ENCODE measurements around the gene USP3. TPM values are rescaled to one million over a fixed set of nuclear protein-coding genes. Genes with fewer than 3 reads are reported as not detected.

Gene USP3
- total and polyA plus RNA-seq, 2 experiments from 2014 or later = 15.4 to 21.0 TPM

DNA sequence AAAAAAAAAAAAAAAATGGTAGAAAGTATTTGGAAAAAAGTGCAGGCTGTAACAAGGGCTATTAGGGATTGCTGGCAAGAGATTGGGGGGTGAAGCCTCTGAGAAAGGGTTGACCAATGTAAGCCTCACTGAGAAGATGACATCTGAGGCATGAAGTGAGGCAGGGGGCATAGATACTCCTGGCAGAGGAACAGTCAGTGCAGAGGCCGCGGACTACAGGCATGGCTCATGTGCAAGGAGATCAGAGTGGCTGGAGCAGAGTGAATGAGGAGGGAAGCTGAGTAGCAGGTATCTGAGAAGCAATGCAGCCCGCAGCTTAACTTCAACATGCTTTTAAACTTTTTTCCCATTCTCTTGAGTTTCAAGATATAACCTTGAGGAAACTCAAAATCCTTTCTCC is 98.2 kb downstream of the USP3 start:
- in situ Hi-C loops (cut with MboI) = no loop called here
- Histone ChIP-seq H3K27ac (no peak overlapping the region), H3K4me1 (ENCODE audit: insufficient read depth) (peaks cover 11% of the 10 kb centered on the region), H3F3A (ENCODE audit: insufficient read depth) (peaks cover 5% of the 10 kb centered on the region; the same call in 1 of the 2 replicates), H4K20me1 (ENCODE audit: insufficient read depth) (no peaks in the 10 kb centered on the region), H2AFZ (no peak overlapping the region), H3K4me2 (ENCODE audit: unreplicated experiment) (no peak overlapping the region), H3K9me3 (ENCODE audit: low read depth) (no peaks in the 10 kb centered on the region), H3K9me2 (ENCODE audit: insufficient read depth) (no peaks in the 10 kb centered on the region), H3K27me3 (replicated peaks; ENCODE audit: insufficient read depth) (no peaks in the 10 kb centered on the region), H3K4me3 (no peak overlapping the region), H3K9ac (no peak overlapping the region), H3K36me3 (ENCODE audit: low read depth) (no peaks in the 10 kb centered on the region), H3K79me2 (ENCODE audit: insufficient read depth) (no peaks in the 10 kb centered on the region)
- WGBS, 2 experiments (ENCODE audit: low coverage in 1 of 2, low lambda C conversion rate in 2 of 2, missing lambda C conversion rate in 2 of 2) = 54 to 58% methylated on average over 3 of the region's 3 CpGs
- TF ChIP-seq EZH2 (IDR thresholded peaks at IDR 0.05; ENCODE audit: insufficient read depth, poor library complexity, severe bottlenecking) (no peak), EZH2phosphoT487 (IDR thresholded peaks at IDR 0.05; ENCODE audit: insufficient read depth, low read depth) (no peak)
- DNase-seq = no peak

GRCh38 chr15:63603516-63603915 is 99.1 kb downstream of the USP3 start:
- in situ Hi-C loops (cut with MboI) = no loop called here
- peaks cover 4% of the 10 kb centered on the region; the same call in 1 of the 2 replicates for H3K36me3 ChIP-seq (ENCODE audit: low read depth)
- H3K79me2 ChIP-seq (ENCODE audit: insufficient read depth) = no peaks in the 10 kb centered on the region
- TF ChIP-seq EZH2phosphoT487 (IDR thresholded peaks at IDR 0.05; ENCODE audit: insufficient read depth, low read depth) = no peak
- no peak for TF ChIP-seq EZH2 (IDR thresholded peaks at IDR 0.05; ENCODE audit: insufficient read depth, poor library complexity, severe bottlenecking)
- WGBS, 2 experiments (ENCODE audit: low coverage in 1 of 2, low lambda C conversion rate in 2 of 2, missing lambda C conversion rate in 2 of 2) = 93 to 98% methylated on average over 4 of the region's 4 CpGs
- no peaks in the 10 kb centered on the region for H3K9me2 ChIP-seq (ENCODE audit: insufficient read depth)
- H2AFZ ChIP-seq = no peak overlapping the region
- no peak overlapping the region for H3K9ac ChIP-seq
- H3K4me1 ChIP-seq (ENCODE audit: insufficient read depth) = peaks cover 11% of the 10 kb centered on the region
- no peak overlapping the region for H3K27ac ChIP-seq
- H3K4me3 ChIP-seq = no peak overlapping the region
- H3K4me2 ChIP-seq (ENCODE audit: unreplicated experiment) = no peak overlapping the region
- no peaks in the 10 kb centered on the region for H3K9me3 ChIP-seq (ENCODE audit: low read depth)
- H3F3A ChIP-seq (ENCODE audit: insufficient read depth) = peaks cover 5% of the 10 kb centered on the region; the same call in 1 of the 2 replicates
- DNase-seq = no peak
- H4K20me1 ChIP-seq (ENCODE audit: insufficient read depth) = no peaks in the 10 kb centered on the region
- H3K27me3 ChIP-seq (replicated peaks; ENCODE audit: insufficient read depth) = no peaks in the 10 kb centered on the region

DNA sequence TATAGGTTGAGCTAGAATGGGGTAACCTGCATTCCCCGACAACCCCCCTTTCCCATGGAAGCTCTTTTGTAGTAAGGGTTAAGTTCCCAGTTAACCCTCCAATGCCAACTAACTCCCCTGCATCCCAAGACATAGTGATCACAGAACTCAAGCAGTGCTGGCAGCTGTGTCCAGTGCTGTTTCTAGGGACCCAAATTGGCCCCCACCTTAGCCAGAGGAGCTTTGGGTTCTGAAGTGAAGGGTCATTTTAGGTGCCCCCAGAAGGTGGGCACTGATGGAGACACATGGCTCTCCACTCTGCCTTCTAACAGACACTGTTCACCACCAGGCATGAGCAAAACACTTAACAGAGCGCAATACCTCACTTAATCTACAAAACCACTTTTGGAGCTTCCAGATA is 99.9 kb downstream of the USP3 start:
- 97 to 100% methylated on average over 2 of the region's 2 CpGs for WGBS, 2 experiments (ENCODE audit: low coverage in 1 of 2, low lambda C conversion rate in 2 of 2, missing lambda C conversion rate in 2 of 2)
- no peak overlapping the region for H3K4me3 ChIP-seq
- TF ChIP-seq EZH2phosphoT487 (IDR thresholded peaks at IDR 0.05; ENCODE audit: insufficient read depth, low read depth) (no peak), EZH2 (IDR thresholded peaks at IDR 0.05; ENCODE audit: insufficient read depth, poor library complexity, severe bottlenecking) (no peak)
- H3K79me2 ChIP-seq (ENCODE audit: insufficient read depth) = no peaks in the 10 kb centered on the region
- no peaks in the 10 kb centered on the region for H3K9me3 ChIP-seq (ENCODE audit: low read depth)
- no peak overlapping the region for H3K27ac ChIP-seq
- H3K4me2 ChIP-seq (ENCODE audit: unreplicated experiment) = no peak overlapping the region
- no peaks in the 10 kb centered on the region for H3K27me3 ChIP-seq (replicated peaks; ENCODE audit: insufficient read depth)
- peaks cover 5% of the 10 kb centered on the region; the same call in 1 of the 2 replicates for H3F3A ChIP-seq (ENCODE audit: insufficient read depth)
- no peak overlapping the region for H3K9ac ChIP-seq
- peaks cover 4% of the 10 kb centered on the region; the same call in 1 of the 2 replicates for H3K36me3 ChIP-seq (ENCODE audit: low read depth)
- no peaks in the 10 kb centered on the region for H3K9me2 ChIP-seq (ENCODE audit: insufficient read depth)
- peaks cover 11% of the 10 kb centered on the region for H3K4me1 ChIP-seq (ENCODE audit: insufficient read depth)
- H2AFZ ChIP-seq = no peak overlapping the region
- no peaks in the 10 kb centered on the region for H4K20me1 ChIP-seq (ENCODE audit: insufficient read depth)
- DNase-seq = no peak
- in situ Hi-C loops (cut with MboI) = no loop called here

- no peaks in the 10 kb centered on the region for H3K27me3 ChIP-seq (replicated peaks; ENCODE audit: insufficient read depth)
- DNase-seq = no peak
- no peak overlapping the region for H3K4me2 ChIP-seq (ENCODE audit: unreplicated experiment)
- no peaks in the 10 kb centered on the region for H4K20me1 ChIP-seq (ENCODE audit: insufficient read depth)
- in situ Hi-C loops (cut with MboI) = no loop called here
- TF ChIP-seq EZH2phosphoT487 (IDR thresholded peaks at IDR 0.05; ENCODE audit: insufficient read depth, low read depth) (no peak), EZH2 (IDR thresholded peaks at IDR 0.05; ENCODE audit: insufficient read depth, poor library complexity, severe bottlenecking) (no peak)
- no peaks in the 10 kb centered on the region for H3K79me2 ChIP-seq (ENCODE audit: insufficient read depth)
- H3K4me1 ChIP-seq (ENCODE audit: insufficient read depth) = peaks cover 11% of the 10 kb centered on the region
- H3K27ac ChIP-seq = no peak overlapping the region
- H3K9me2 ChIP-seq (ENCODE audit: insufficient read depth) = no peaks in the 10 kb centered on the region
- WGBS, 2 experiments (ENCODE audit: low coverage in 1 of 2, low lambda C conversion rate in 2 of 2, missing lambda C conversion rate in 2 of 2) = 79 to 85% methylated on average over 3 of the region's 3 CpGs
- H3K36me3 ChIP-seq (ENCODE audit: low read depth) = peaks cover 4% of the 10 kb centered on the region; the same call in 1 of the 2 replicates
- H2AFZ ChIP-seq = no peak overlapping the region
- H3K4me3 ChIP-seq = no peak overlapping the region
- H3K9ac ChIP-seq = no peak overlapping the region
- H3K9me3 ChIP-seq (ENCODE audit: low read depth) = no peaks in the 10 kb centered on the region
- H3F3A ChIP-seq (ENCODE audit: insufficient read depth) = peaks cover 11% of the 10 kb centered on the region
Measured at GRCh38 chr15:63605036-63605435, 100.6 kb downstream of the USP3 start.

- TF ChIP-seq EZH2 (IDR thresholded peaks at IDR 0.05; ENCODE audit: insufficient read depth, poor library complexity, severe bottlenecking) (no peak), EZH2phosphoT487 (IDR thresholded peaks at IDR 0.05; ENCODE audit: insufficient read depth, low read depth) (no peak)
- no peaks in the 10 kb centered on the region for H3K27me3 ChIP-seq (replicated peaks; ENCODE audit: insufficient read depth)
- H3K27ac ChIP-seq = no peak overlapping the region
- H3K36me3 ChIP-seq (ENCODE audit: low read depth) = peaks cover 4% of the 10 kb centered on the region; the same call in 1 of the 2 replicates
- no peak overlapping the region for H3K4me3 ChIP-seq
- H3K4me2 ChIP-seq (ENCODE audit: unreplicated experiment) = no peak overlapping the region
- 74 to 81% methylated on average over 7 of the region's 7 CpGs for WGBS, 2 experiments (ENCODE audit: low coverage in 1 of 2, low lambda C conversion rate in 2 of 2, missing lambda C conversion rate in 2 of 2)
- H3K4me1 ChIP-seq (ENCODE audit: insufficient read depth) = peaks cover 16% of the 10 kb centered on the region
- H4K20me1 ChIP-seq (ENCODE audit: insufficient read depth) = no peaks in the 10 kb centered on the region
- H3K79me2 ChIP-seq (ENCODE audit: insufficient read depth) = no peaks in the 10 kb centered on the region
- in situ Hi-C loops (cut with MboI) = no loop called here
- no peaks in the 10 kb centered on the region for H3K9me3 ChIP-seq (ENCODE audit: low read depth)
- no peak for DNase-seq
- no peak overlapping the region for H3K9ac ChIP-seq
- H3K9me2 ChIP-seq (ENCODE audit: insufficient read depth) = no peaks in the 10 kb centered on the region
- H2AFZ ChIP-seq = no peak overlapping the region
- peaks cover 19% of the 10 kb centered on the region for H3F3A ChIP-seq (ENCODE audit: insufficient read depth)
Measured at GRCh38 chr15:63605816-63606215, 101.4 kb downstream of the USP3 start.

Data from GM23248 (cell line).